ENCODE data around the gene USP2. TPM values are rescaled to one million over a fixed set of nuclear protein-coding genes. Genes with fewer than 3 reads are reported as not detected.

Gene USP2
- total and polyA plus RNA-seq, 2 donors (not counting 1 experiment from before 2014, with no cell fraction given) = 0.66 to 2.3 TPM

- no peak for DNase-seq (ENCODE audit: low read depth in 2 of 2)
Measured at GRCh38 chr11:119355091-119355843, 26.2 kb downstream of the USP2 start.

DNA sequence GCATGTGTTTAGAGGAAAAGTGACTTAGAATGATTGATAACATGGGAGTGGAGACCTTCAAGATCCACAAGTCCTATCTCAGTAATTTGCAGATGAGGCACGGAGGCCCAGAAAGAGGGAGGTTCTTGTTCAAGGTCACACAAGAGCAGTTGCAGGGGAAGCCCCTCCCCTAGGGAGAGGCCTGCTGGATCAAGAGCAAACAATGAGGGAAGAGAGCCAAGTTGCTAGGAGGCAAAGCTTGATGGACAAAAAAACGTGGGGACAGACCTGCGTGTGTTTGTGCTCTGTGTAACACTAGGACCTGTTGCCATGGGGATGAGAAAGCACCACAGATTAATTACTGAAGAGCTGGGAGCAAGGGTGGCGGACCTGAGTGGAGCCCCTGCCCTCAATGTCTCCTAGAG is 28.6 kb downstream of the USP2 start:
- Histone ChIP-seq H3K4me3 (replicated peaks in 1 of 4; ENCODE audit: control extremely low read depth in 1 of 4, insufficient read depth in 1 of 4, low read depth in 3 of 4, low read length in 4 of 4) (no peak overlapping the region), H3K4me2 (ENCODE audit: extremely low read depth, insufficient read depth, low read length) (no peak overlapping the region), H3K36me3 (ENCODE audit: control insufficient read depth, insufficient read depth, low read length) (no peaks in the 10 kb centered on the region), H3K79me2 (ENCODE audit: control insufficient read depth, insufficient read depth, low read length) (no peaks in the 10 kb centered on the region), H3K9ac (ENCODE audit: insufficient read depth, low read length) (no peak overlapping the region), H3K9me3 (ENCODE audit: control insufficient read depth, insufficient read depth, low read depth, low read length) (no peaks in the 10 kb centered on the region), H2AFZ (ENCODE audit: low read length) (no peak overlapping the region), H3K27me3 (ENCODE audit: control insufficient read depth, insufficient read depth, low read length) (peaks cover 8% of the 10 kb centered on the region), H3K27ac (ENCODE audit: insufficient read depth, low read length) (no peak overlapping the region), H3K4me1 (ENCODE audit: control insufficient read depth, extremely low read depth, insufficient read depth, low read length) (peaks cover 2% of the 10 kb centered on the region), H4K20me1 (ENCODE audit: control insufficient read depth, extremely low read depth, insufficient read depth, low read length) (no peaks in the 10 kb centered on the region)
- DNase-seq (ENCODE audit: low read depth in 2 of 2) = peak; percentile 14 to 31
- TF ChIP-seq EZH2 (IDR thresholded peaks at IDR 0.05; ENCODE audit: low read length, missing control alignments) (no peak), CTCF (conservative IDR thresholded peaks at IDR 0.05 in 1 of 2, IDR thresholded peaks at IDR 0.05 in 1 of 2; ENCODE audit: low read depth in 1 of 2, low read length in 2 of 2) (no peak)

More at GRCh38 chr11:119355091-119355843, 26.2 kb downstream of the USP2 start:
- no peaks in the 10 kb centered on the region for H3K36me3 ChIP-seq (ENCODE audit: control insufficient read depth, insufficient read depth, low read length)
- no peak overlapping the region for H3K9ac ChIP-seq (ENCODE audit: insufficient read depth, low read length)
- H3K27me3 ChIP-seq (ENCODE audit: control insufficient read depth, insufficient read depth, low read length) = peaks cover 2% of the 10 kb centered on the region
- H3K4me3 ChIP-seq (replicated peaks in 1 of 4; ENCODE audit: control extremely low read depth in 1 of 4, insufficient read depth in 1 of 4, low read depth in 3 of 4, low read length in 4 of 4) = no peak overlapping the region
- no peak overlapping the region for H2AFZ ChIP-seq (ENCODE audit: low read length)
- H3K4me1 ChIP-seq (ENCODE audit: control insufficient read depth, extremely low read depth, insufficient read depth, low read length) = peaks cover 2% of the 10 kb centered on the region
- no peaks in the 10 kb centered on the region for H4K20me1 ChIP-seq (ENCODE audit: control insufficient read depth, extremely low read depth, insufficient read depth, low read length)
- no peaks in the 10 kb centered on the region for H3K79me2 ChIP-seq (ENCODE audit: control insufficient read depth, insufficient read depth, low read length)
- no peak overlapping the region for H3K4me2 ChIP-seq (ENCODE audit: extremely low read depth, insufficient read depth, low read length)
- TF ChIP-seq CTCF (conservative IDR thresholded peaks at IDR 0.05 in 1 of 2, IDR thresholded peaks at IDR 0.05 in 1 of 2; ENCODE audit: low read depth in 1 of 2, low read length in 2 of 2) (no peak), EZH2 (IDR thresholded peaks at IDR 0.05; ENCODE audit: low read length, missing control alignments) (no peak)
- no peaks in the 10 kb centered on the region for H3K9me3 ChIP-seq (ENCODE audit: control insufficient read depth, insufficient read depth, low read depth, low read length)
- no peak overlapping the region for H3K27ac ChIP-seq (ENCODE audit: insufficient read depth, low read length)

- Histone ChIP-seq H2AFZ (ENCODE audit: low read length) (no peak overlapping the region), H4K20me1 (ENCODE audit: control insufficient read depth, extremely low read depth, insufficient read depth, low read length) (no peaks in the 10 kb centered on the region), H3K4me1 (ENCODE audit: control insufficient read depth, extremely low read depth, insufficient read depth, low read length) (no peaks in the 10 kb centered on the region), H3K27ac (ENCODE audit: insufficient read depth, low read length) (no peak overlapping the region), H3K4me3 (replicated peaks in 1 of 4; ENCODE audit: control extremely low read depth in 1 of 4, insufficient read depth in 1 of 4, low read depth in 3 of 4, low read length in 4 of 4) (no peak overlapping the region), H3K36me3 (ENCODE audit: control insufficient read depth, insufficient read depth, low read length) (no peaks in the 10 kb centered on the region), H3K4me2 (ENCODE audit: extremely low read depth, insufficient read depth, low read length) (no peak overlapping the region), H3K27me3 (ENCODE audit: control insufficient read depth, insufficient read depth, low read length) (peaks cover 18% of the 10 kb centered on the region), H3K9ac (ENCODE audit: insufficient read depth, low read length) (no peak overlapping the region), H3K79me2 (ENCODE audit: control insufficient read depth, insufficient read depth, low read length) (no peaks in the 10 kb centered on the region), H3K9me3 (ENCODE audit: control insufficient read depth, insufficient read depth, low read depth, low read length) (no peaks in the 10 kb centered on the region)
- TF ChIP-seq EZH2 (IDR thresholded peaks at IDR 0.05; ENCODE audit: low read length, missing control alignments) (no peak), CTCF (conservative IDR thresholded peaks at IDR 0.05 in 1 of 2, IDR thresholded peaks at IDR 0.05 in 1 of 2; ENCODE audit: low read depth in 1 of 2, low read length in 2 of 2) (no peak)
- DNase-seq (ENCODE audit: low read depth in 2 of 2) = no peak
Measured at GRCh38 chr11:119351232-119351631, 30.3 kb downstream of the USP2 start.
